HUES48 (cell line): ENCODE data around the gene KRTAP4-9.
"Not testable (repeated sequence)": the region's sequence is repeated elsewhere in the genome, so short reads cannot be mapped to it uniquely, and the experiment has no call there.

Experiments
- H3K27ac ChIP-seq: one replicate; pipeline ENCODE4 v1.7.0; 2013; ENCODE audit warnings: low read depth, low read length, inconsistent platforms
- H3K27me3 ChIP-seq: 2 replicates; pipeline ENCODE4 v1.6.1; 2013; ENCODE audit warnings: mild to moderate bottlenecking, low read length; ENCODE audit not compliant: control insufficient read depth, insufficient read depth
- H3K36me3 ChIP-seq: 2 replicates; pipeline ENCODE4 v1.6.1; 2013; ENCODE audit warnings: low read length; ENCODE audit not compliant: control insufficient read depth, insufficient read depth
- H3K4me1 ChIP-seq: 2 replicates; pipeline ENCODE4 v1.6.1; 2013; ENCODE audit warnings: mild to moderate bottlenecking, low read length; ENCODE audit not compliant: control insufficient read depth, insufficient read depth
- H3K4me3 ChIP-seq: 2 replicates; pipeline ENCODE4 v1.5.1; 2013; ENCODE audit warnings: mild to moderate bottlenecking, low read depth, low read length
- H3K9ac ChIP-seq: 2 replicates; pipeline ENCODE4 v1.6.1; 2013; ENCODE audit warnings: mild to moderate bottlenecking, low read depth, low read length, moderate library complexity
- H3K9me3 ChIP-seq: 2 replicates; pipeline ENCODE4 v1.6.1; 2013; ENCODE audit warnings: low read length; ENCODE audit not compliant: control insufficient read depth, insufficient read depth

KRTAP4-9 gene

GRCh38 chr17:41139865-41140264, 34.7 kb downstream of the KRTAP4-9 start:
- not testable (repeated sequence) for H3K27me3 ChIP-seq, H3K4me3 ChIP-seq, H3K4me1 ChIP-seq, H3K9me3 ChIP-seq, H3K9ac ChIP-seq, H3K36me3 ChIP-seq, H3K27ac ChIP-seq

- peaks cover 9% of the 10 kb centered on the region for H3K9me3 ChIP-seq
- no peaks in the 10 kb centered on the region for H3K27me3 ChIP-seq
- no peak within 1 kb of the TSS for H3K9ac ChIP-seq
Measured at GRCh38 chr17:41140360-41141131, 35.4 kb downstream of the KRTAP4-9 start, which contains the start of gene KRTAP4-6. KRTAP4-6 (minus strand) TSS chr17:41140544; CDS start chr17:41140487, 57 bp downstream.

GRCh38 chr17:41141361-41141760, 36.2 kb downstream of the KRTAP4-9 start:
- H3K4me1 ChIP-seq, result 0 out of 2 replicates have a peak, but pooled peaks cover 1% of the 10 kb centered on the region
- H3K9me3 ChIP-seq, result peaks cover 9% of the 10 kb centered on the region
- no peaks in the 10 kb centered on the region for H3K27me3 ChIP-seq
- no peak overlapping the region for H3K4me3 ChIP-seq
- H3K9ac ChIP-seq, result no peak overlapping the region
- no peak overlapping the region for H3K27ac ChIP-seq
- no peaks in the 10 kb centered on the region for H3K36me3 ChIP-seq

More at GRCh38 chr17:41140360-41141131, 35.4 kb downstream of the KRTAP4-9 start, which contains the start of gene KRTAP4-6:
- Histone ChIP-seq H3K27ac (no peak within 1 kb of the TSS), H3K4me1 (no peaks in the 10 kb centered on the region), H3K36me3 (no peaks in the 10 kb centered on the region), H3K4me3 (no peak within 1 kb of the TSS)

- no peaks in the 10 kb centered on the region for H3K36me3 ChIP-seq
- H3K4me3 ChIP-seq, result no peak overlapping the region
Measured at GRCh38 chr17:41144846-41145245, 39.7 kb downstream of the KRTAP4-9 start.

GRCh38 chr17:41145261-41145660, 40.1 kb downstream of the KRTAP4-9 start:
- no peaks in the 10 kb centered on the region for H3K36me3 ChIP-seq
- no peak overlapping the region for H3K9ac ChIP-seq
- no peak overlapping the region for H3K27ac ChIP-seq
- H3K27me3 ChIP-seq, result no peaks in the 10 kb centered on the region
- H3K9me3 ChIP-seq, result peaks cover 9% of the 10 kb centered on the region
- no peak overlapping the region for H3K4me3 ChIP-seq
- H3K4me1 ChIP-seq, result 0 out of 2 replicates have a peak, but pooled peaks cover 4% of the 10 kb centered on the region

More at GRCh38 chr17:41144846-41145245, 39.7 kb downstream of the KRTAP4-9 start:
- Histone ChIP-seq H3K27me3 (no peaks in the 10 kb centered on the region), H3K9ac (no peak overlapping the region), H3K27ac (no peak overlapping the region), H3K4me1 (0 out of 2 replicates have a peak, but pooled peaks cover 4% of the 10 kb centered on the region), H3K9me3 (peaks cover 9% of the 10 kb centered on the region)

GRCh38 chr17:41147531-41148204, 42.5 kb downstream of the KRTAP4-9 start:
- no peak overlapping the region for H3K9ac ChIP-seq
- peaks cover 9% of the 10 kb centered on the region for H3K9me3 ChIP-seq
- H3K36me3 ChIP-seq, result no peaks in the 10 kb centered on the region
- H3K4me1 ChIP-seq, result 0 out of 2 replicates have a peak, but pooled peaks cover 4% of the 10 kb centered on the region
- H3K27ac ChIP-seq, result no peak overlapping the region
- H3K27me3 ChIP-seq, result no peaks in the 10 kb centered on the region
- no peak overlapping the region for H3K4me3 ChIP-seq

GRCh38 chr17:41148971-41149651, 43.9 kb downstream of the KRTAP4-9 start:
- H3K36me3 ChIP-seq, H3K9ac ChIP-seq, H3K4me1 ChIP-seq, H3K4me3 ChIP-seq, H3K27me3 ChIP-seq, H3K9me3 ChIP-seq, H3K27ac ChIP-seq: not testable (repeated sequence)

- H3K9ac ChIP-seq, result no peak within 1 kb of the TSS
- no peaks in the 10 kb centered on the region for H3K27me3 ChIP-seq
- no peaks in the 10 kb centered on the region for H3K9me3 ChIP-seq
- 0 out of 2 replicates have a peak, but pooled peaks cover 4% of the 10 kb centered on the region for H3K4me1 ChIP-seq
- no peak within 1 kb of the TSS for H3K27ac ChIP-seq
- no peaks in the 10 kb centered on the region for H3K36me3 ChIP-seq
- H3K4me3 ChIP-seq, result no peak within 1 kb of the TSS
Measured at GRCh38 chr17:41149652-41149985, 44.4 kb downstream of the KRTAP4-9 start, which contains the start of gene KRTAP4-5. KRTAP4-5 (minus strand) TSS chr17:41149825; CDS start chr17:41149767, 58 bp downstream.

- Histone ChIP-seq H3K9me3 (no peaks in the 10 kb centered on the region), H3K4me1 (0 out of 2 replicates have a peak, but pooled peaks cover 4% of the 10 kb centered on the region), H3K27ac (no peak overlapping the region), H3K4me3 (no peak overlapping the region), H3K9ac (no peak overlapping the region), H3K36me3 (no peaks in the 10 kb centered on the region), H3K27me3 (no peaks in the 10 kb centered on the region)
Measured at GRCh38 chr17:41150026-41150425, 44.8 kb downstream of the KRTAP4-9 start.

GRCh38 chr17:41151525-41151924, 46.3 kb downstream of the KRTAP4-9 start:
- Histone ChIP-seq H3K27me3 (no peaks in the 10 kb centered on the region), H3K27ac (no peak overlapping the region), H3K9ac (no peak overlapping the region), H3K36me3 (no peaks in the 10 kb centered on the region), H3K4me1 (0 out of 2 replicates have a peak, but pooled peaks cover 1% of the 10 kb centered on the region), H3K4me3 (no peak overlapping the region), H3K9me3 (no peaks in the 10 kb centered on the region)
